Hepatocyte (in vitro differentiated cells): ENCODE results near the gene CRYBA1.

ENCODE experiments used
- EZH2 ChIP-seq: fragments of 200-600 bp; sonication (generic); IDR thresholded peaks from 2 replicates; pipeline ENCODE4 v1.6.1; 2016; ENCODE audit warnings: antibody characterized with exemption, mild to moderate bottlenecking, borderline replicate concordance
- EZH2phosphoT487 ChIP-seq: fragments of 200-600 bp; sonication (generic); IDR thresholded peaks from one replicate; pipeline ENCODE4 v1.6.1; 2018; ENCODE audit warnings: antibody characterized with exemption, mild to moderate bottlenecking, low read depth, moderate library complexity; ENCODE audit not compliant: unreplicated experiment, severe bottlenecking
- TF ChIP-seq, protein P1 (sequence below): fragments of 200-600 bp; sonication (generic); IDR thresholded peaks from 2 replicates; pipeline ENCODE4 v1.5.1; 2016; ENCODE audit warnings: antibody characterized with exemption, mild to moderate bottlenecking; ENCODE audit not compliant: poor library complexity

DNA sequence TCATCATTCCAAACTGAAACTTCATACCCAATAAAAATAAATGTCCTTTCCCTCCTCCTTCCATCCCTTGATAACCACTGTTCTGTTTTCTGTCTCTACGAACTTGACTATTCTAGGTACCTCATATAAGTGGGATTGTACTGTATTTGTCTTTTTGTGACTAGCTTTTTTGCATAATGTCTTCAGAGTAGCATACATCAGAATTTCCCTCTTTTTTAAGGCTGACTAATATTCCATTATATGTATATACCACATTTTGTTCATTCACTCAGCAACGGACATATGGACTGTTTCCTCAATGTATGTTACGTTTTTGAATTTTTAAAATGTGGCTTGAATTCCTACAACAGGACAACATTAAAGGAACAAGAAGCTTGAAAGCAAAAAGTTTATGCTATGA is 48.8 kb downstream of the CRYBA1 start:
- TF ChIP-seq, protein P1, sequence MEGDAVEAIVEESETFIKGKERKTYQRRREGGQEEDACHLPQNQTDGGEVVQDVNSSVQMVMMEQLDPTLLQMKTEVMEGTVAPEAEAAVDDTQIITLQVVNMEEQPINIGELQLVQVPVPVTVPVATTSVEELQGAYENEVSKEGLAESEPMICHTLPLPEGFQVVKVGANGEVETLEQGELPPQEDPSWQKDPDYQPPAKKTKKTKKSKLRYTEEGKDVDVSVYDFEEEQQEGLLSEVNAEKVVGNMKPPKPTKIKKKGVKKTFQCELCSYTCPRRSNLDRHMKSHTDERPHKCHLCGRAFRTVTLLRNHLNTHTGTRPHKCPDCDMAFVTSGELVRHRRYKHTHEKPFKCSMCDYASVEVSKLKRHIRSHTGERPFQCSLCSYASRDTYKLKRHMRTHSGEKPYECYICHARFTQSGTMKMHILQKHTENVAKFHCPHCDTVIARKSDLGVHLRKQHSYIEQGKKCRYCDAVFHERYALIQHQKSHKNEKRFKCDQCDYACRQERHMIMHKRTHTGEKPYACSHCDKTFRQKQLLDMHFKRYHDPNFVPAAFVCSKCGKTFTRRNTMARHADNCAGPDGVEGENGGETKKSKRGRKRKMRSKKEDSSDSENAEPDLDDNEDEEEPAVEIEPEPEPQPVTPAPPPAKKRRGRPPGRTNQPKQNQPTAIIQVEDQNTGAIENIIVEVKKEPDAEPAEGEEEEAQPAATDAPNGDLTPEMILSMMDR: no peak
- TF ChIP-seq EZH2: no peak
- TF ChIP-seq EZH2phosphoT487: no peak
